Measurements from ENCODE around the gene RASGRP4.

The RASGRP4 gene

GRCh38 chr19:38445362-38445761, 19.3 kb upstream of the RASGRP4 start:
- ATAC-seq: no peak

GRCh38 chr19:38444026-38444425, 18.0 kb upstream of the RASGRP4 start:
- ATAC-seq: no peak

- no peak for ATAC-seq
Observed at GRCh38 chr19:38443458-38443999, 17.5 kb upstream of the RASGRP4 start.

- no peak for ATAC-seq
Observed at GRCh38 chr19:38442736-38443135, 16.7 kb upstream of the RASGRP4 start.

- peak in 1 of 2 donors; percentile 67 for ATAC-seq
Observed at GRCh38 chr19:38441657-38442348, 15.8 kb upstream of the RASGRP4 start.

- ATAC-seq: no peak
Observed at GRCh38 chr19:38440592-38440991, 14.6 kb upstream of the RASGRP4 start.

GRCh38 chr19:38437917-38438316, 11.9 kb upstream of the RASGRP4 start:
- no peak for ATAC-seq

- no peak for ATAC-seq
Observed at GRCh38 chr19:38437295-38437694, 11.3 kb upstream of the RASGRP4 start.

GRCh38 chr19:38434549-38435051, 8.6 kb upstream of the RASGRP4 start:
- no peak for ATAC-seq

- peak; percentile 58 to 59 for ATAC-seq
Observed at GRCh38 chr19:38433268-38433733, 7.3 kb upstream of the RASGRP4 start, which contains the start of gene RYR1. RYR1 (plus strand) TSS chr19:38433691; CDS start chr19:38433830, 139 bp downstream.

GRCh38 chr19:38430931-38431330, 4.9 kb upstream of the RASGRP4 start:
- no peak for ATAC-seq

GRCh38 chr19:38429811-38430156, 3.8 kb upstream of the RASGRP4 start:
- no peak for ATAC-seq

GRCh38 chr19:38429055-38429810, 3.2 kb upstream of the RASGRP4 start:
- peak; percentile 55 to 62 for ATAC-seq

- peak; percentile 82 for ATAC-seq
Observed at GRCh38 chr19:38427035-38427677, 1.1 kb upstream of the RASGRP4 start.

- ATAC-seq: no peak
Observed at GRCh38 chr19:38425222-38425809, 703 bp downstream of the RASGRP4 start.

- ATAC-seq: no peak
Observed at GRCh38 chr19:38424272-38424671, 1.7 kb downstream of the RASGRP4 start.

- no peak for ATAC-seq
Observed at GRCh38 chr19:38422438-38422837, 3.6 kb downstream of the RASGRP4 start.

GRCh38 chr19:38421856-38422255, 4.2 kb downstream of the RASGRP4 start:
- no peak for ATAC-seq

GRCh38 chr19:38420935-38421334, 5.1 kb downstream of the RASGRP4 start:
- no peak for ATAC-seq

- ATAC-seq: peak; percentile 78 to 82
Observed at GRCh38 chr19:38417544-38418506, 8.2 kb downstream of the RASGRP4 start.

GRCh38 chr19:38417146-38417543, 8.9 kb downstream of the RASGRP4 start:
- no peak for ATAC-seq

Data from activated CD4-positive, CD25-positive, alpha-beta regulatory T cell treated with anti-CD3 and anti-CD28 coated beads, Interleukin-2, amount 50 U/mL, for 24 hours (primary cell).